Fibroblast of pulmonary artery (primary cell): ENCODE data around the gene EXOG.

Experiments used
- DNase-seq: peaks from one replicate; pipeline ENCODE4 v3.0.0-alpha.2; 2010; ENCODE audit warnings: low read depth
- H3K4me3 ChIP-seq: replicated peaks from 2 replicates; pipeline ENCODE4 v1.5.1; 2011; ENCODE audit warnings: low read depth, mild to moderate bottlenecking, control low read depth, low read length, moderate library complexity
- TF ChIP-seq, protein P1 (sequence below): IDR thresholded peaks from 2 replicates; pipeline ENCODE4 v1.5.1; 2011; ENCODE audit warnings: mild to moderate bottlenecking, control low read depth, low read length, inconsistent platforms; ENCODE audit errors: missing control alignments

Gene EXOG

GRCh38 chr3:38553071-38553470 lies 56.9 kb downstream of the EXOG start:
- TF ChIP-seq, protein P1, sequence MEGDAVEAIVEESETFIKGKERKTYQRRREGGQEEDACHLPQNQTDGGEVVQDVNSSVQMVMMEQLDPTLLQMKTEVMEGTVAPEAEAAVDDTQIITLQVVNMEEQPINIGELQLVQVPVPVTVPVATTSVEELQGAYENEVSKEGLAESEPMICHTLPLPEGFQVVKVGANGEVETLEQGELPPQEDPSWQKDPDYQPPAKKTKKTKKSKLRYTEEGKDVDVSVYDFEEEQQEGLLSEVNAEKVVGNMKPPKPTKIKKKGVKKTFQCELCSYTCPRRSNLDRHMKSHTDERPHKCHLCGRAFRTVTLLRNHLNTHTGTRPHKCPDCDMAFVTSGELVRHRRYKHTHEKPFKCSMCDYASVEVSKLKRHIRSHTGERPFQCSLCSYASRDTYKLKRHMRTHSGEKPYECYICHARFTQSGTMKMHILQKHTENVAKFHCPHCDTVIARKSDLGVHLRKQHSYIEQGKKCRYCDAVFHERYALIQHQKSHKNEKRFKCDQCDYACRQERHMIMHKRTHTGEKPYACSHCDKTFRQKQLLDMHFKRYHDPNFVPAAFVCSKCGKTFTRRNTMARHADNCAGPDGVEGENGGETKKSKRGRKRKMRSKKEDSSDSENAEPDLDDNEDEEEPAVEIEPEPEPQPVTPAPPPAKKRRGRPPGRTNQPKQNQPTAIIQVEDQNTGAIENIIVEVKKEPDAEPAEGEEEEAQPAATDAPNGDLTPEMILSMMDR = no peak
- no peak for DNase-seq
- H3K4me3 ChIP-seq = no peak overlapping the region

DNA sequence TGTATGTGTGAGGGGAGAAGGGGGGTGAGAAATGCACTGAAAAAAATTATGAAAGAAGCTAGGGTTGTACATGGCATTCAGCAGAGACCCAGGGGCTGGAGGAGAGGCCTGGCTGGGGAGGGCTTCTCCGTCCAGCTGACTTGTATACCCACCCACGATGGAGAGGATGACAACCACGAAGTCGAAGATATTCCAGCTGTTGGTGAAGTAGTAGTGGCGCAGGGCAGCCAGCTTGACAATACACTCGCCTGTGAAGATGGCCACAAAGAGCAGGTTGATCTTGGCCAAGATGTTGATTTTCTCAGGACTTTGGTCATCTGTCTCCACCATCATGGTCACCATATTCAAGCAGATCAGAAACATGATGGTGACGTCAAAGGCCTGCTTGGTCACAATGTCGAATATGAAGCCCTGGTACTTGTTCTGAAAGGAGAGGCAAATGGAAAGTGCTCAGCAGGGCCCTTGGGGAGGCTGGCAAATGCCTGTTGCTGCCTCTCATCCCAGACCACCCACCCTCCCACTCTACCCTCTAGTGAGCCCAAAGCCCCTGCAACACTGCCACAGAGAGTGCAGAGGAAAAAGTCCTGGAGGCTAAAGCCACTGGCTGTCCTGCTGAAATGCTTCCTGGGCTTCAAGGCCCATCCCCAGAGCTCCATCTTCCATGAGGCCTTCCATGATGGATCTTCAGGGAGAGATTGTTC lies 58.1 kb downstream of the EXOG start:
- TF ChIP-seq, protein P1 = no peak
- H3K4me3 ChIP-seq = no peak overlapping the region
- no peak for DNase-seq

GRCh38 chr3:38555149-38555840 lies 59.2 kb downstream of the EXOG start:
- H3K4me3 ChIP-seq = no peak overlapping the region
- TF ChIP-seq, protein P1 = no peak
- DNase-seq = no peak

- H3K4me3 ChIP-seq = no peak overlapping the region
- no peak for DNase-seq
- TF ChIP-seq, protein P1 = no peak
These were observed 59.8 kb downstream of the EXOG start for GRCh38 chr3:38555926-38556325.

- no peak for DNase-seq
- no peak overlapping the region for H3K4me3 ChIP-seq
- TF ChIP-seq, protein P1 = no peak
These were observed 60.7 kb downstream of the EXOG start for GRCh38 chr3:38556640-38557358.

DNA sequence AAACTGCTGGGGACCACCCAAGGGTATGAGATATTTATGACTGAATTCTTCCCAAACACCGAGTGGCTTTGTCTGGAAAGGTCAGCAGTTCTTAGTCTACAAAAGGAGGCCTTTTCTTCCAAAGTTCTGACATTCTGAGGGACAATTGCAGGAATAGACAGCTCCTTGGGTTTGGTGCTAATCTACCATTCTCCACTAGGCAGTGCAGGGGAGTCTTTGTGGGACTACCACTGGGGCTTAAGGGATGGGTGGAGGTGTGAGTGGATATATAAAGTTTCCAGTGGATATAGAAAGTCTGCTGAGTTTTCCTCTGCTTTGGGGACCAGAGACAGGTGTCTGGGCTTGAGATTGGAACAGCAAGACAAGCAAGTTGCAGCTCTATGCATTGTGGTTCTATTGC lies 62.7 kb downstream of the EXOG start:
- TF ChIP-seq, protein P1 = no peak
- H3K4me3 ChIP-seq = no peak overlapping the region
- no peak for DNase-seq
